ENCODE measurements around the gene PCBP2. TPM values are rescaled to one million over a fixed set of nuclear protein-coding genes. Genes with fewer than 3 reads are reported as not detected.

The PCBP2 gene
- total and polyA plus RNA-seq, 2 of the 4 experiments (the other 2 are of a cell fraction) = 190 to 586 TPM

DNA sequence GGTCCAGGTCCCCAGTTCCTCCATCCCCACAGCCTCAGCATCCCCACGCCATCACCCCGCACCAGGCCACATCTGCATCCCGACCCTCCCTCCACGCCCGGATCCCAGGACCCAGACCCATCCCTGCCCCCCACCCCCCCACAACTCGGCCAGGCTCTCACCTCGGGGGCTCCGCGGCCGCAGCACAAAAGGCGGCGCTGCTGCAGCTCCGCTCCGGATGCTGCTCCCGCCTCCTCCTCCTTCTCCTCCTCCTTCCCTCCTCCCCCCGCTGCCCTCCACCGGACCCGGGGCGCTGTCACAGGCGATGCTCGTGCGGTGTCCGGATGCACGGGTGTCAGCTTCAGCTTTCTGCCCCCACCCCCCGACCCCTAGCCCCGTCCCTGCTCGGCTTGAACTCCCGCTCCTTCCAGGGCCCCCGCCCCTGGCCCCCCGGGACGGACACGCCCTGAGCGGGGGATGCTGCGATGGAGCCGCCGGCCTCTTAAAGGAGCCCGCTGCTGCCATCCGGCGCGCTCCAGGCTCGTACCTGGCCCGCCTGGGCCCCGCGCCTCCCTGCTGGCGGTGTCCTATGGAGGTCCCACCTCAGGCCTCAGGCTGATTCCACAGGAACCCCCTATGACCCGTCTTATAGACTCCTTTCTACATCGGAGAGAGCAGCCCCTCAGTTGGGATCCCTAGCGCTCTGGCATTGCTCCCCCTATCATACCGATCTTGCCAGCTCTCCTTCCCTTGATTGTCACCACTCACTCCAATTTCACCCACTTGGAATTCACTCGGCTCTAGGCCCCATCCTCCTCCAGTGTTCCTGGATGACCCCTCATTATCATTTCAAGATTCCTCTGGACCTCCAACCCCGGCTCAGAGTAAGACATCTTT lies 47.6 kb downstream of the PCBP2 start, which contains the start of gene MAP3K12:
TSS of gene MAP3K12 (minus strand) at position 193 of the 876 bp plus-strand sequence. CDS start 12,067 bp downstream, outside the sequence.
- ATAC-seq (ENCODE audit: low read depth) = peak; percentile 24
- CTCF ChIA-PET = no interaction called here

More for the DNA sequence above, 47.6 kb downstream of the PCBP2 start, which contains the start of gene MAP3K12:
- BruUV-seq (replicated peaks) = no TSS peak
- H2BK5ac ChIP-seq (ENCODE audit: low read depth, low read length, poor library complexity, severe bottlenecking) = peak within 1 kb of the TSS; percentile 88
- H4K5ac ChIP-seq (ENCODE audit: low read depth, low read length) = peak within 1 kb of the TSS; percentile 95
- H3K56ac ChIP-seq (ENCODE audit: extremely low read depth, insufficient read depth, low read length) = peak within 1 kb of the TSS; percentile 83
- H3K14ac ChIP-seq (replicated peaks; ENCODE audit: low read depth, low read length) = peak within 1 kb of the TSS; percentile 92
- in situ Hi-C loops (cut with MboI; ENCODE audit: low sequenced_read_pairs) = loop anchor here (10.0 kb wide), 1 partner anchor 175 kb away; the partner anchor contains the start of gene AAAS
- peaks cover 8% of the 10 kb centered on the region; the same call in 1 of the 2 replicates for H3K36me3 ChIP-seq (ENCODE audit: control insufficient read depth, insufficient read depth, low read length)
- dilution Hi-C loops (cut with HindIII; ENCODE audit: low sequenced_read_pairs, unreplicated experiment) = no loop called here
- peak within 1 kb of the TSS; percentile 89 for H3K23ac ChIP-seq (ENCODE audit: low read depth, low read length)
- peak within 1 kb of the TSS; percentile 99 for H2AK9ac ChIP-seq (replicated peaks; ENCODE audit: low read depth, low read length, poor library complexity)
- peak within 1 kb of the TSS; percentile 79 for H2BK120ac ChIP-seq (ENCODE audit: low read depth, low read length)
- H4K8ac ChIP-seq (ENCODE audit: low read depth in 2 of 2, low read length in 2 of 2) = peak within 1 kb of the TSS; percentile 84 to 98
- TF ChIP-seq MAZ (IDR thresholded peaks at IDR 0.05; ENCODE audit: borderline replicate concordance, low read depth, low read length) = peak; percentile 87
- TF ChIP-seq MAFK (IDR thresholded peaks at IDR 0.05; ENCODE audit: low read depth, low read length) = no peak
- peak; percentile 19; the same call in 1 of the 2 replicates for TF ChIP-seq BHLHE40 (IDR thresholded peaks at IDR 0.05; ENCODE audit: low read depth, low read length)
- peak within 1 kb of the TSS; percentile 90 for H4K91ac ChIP-seq (ENCODE audit: insufficient read depth, low read depth, low read length)
- H3K4me2 ChIP-seq (ENCODE audit: low read depth, low read length) = peak within 1 kb of the TSS; percentile 93
- H3K9me3 ChIP-seq (ENCODE audit: control insufficient read depth, insufficient read depth, low read length) = no peaks in the 10 kb centered on the region
- 2% methylated on average over 18 of the region's 51 CpGs; no CpG with 5 or more reads in 1 of the 2 experiments for WGBS, 2 experiments (ENCODE audit: extremely low coverage in 2 of 2, insufficient read length in 1 of 2)
- peaks cover 37% of the 10 kb centered on the region for H3K9me1 ChIP-seq (ENCODE audit: insufficient read depth, low read length)
- H3K79me1 ChIP-seq (ENCODE audit: low read depth in 1 of 2, low read length in 2 of 2) = peaks cover 28 to 78% of the 10 kb centered on the region in 2 experiments; a peak in 3 of 4 replicates
- peak within 1 kb of the TSS; percentile 95 for H3K9ac ChIP-seq (ENCODE audit: low read depth, low read length)
- peak within 1 kb of the TSS; percentile 64 for H3K4me3 ChIP-seq (ENCODE audit: insufficient read depth, low read depth, low read length)
- H2AFZ ChIP-seq (replicated peaks; ENCODE audit: low read length, poor library complexity) = peak within 1 kb of the TSS; percentile 89
- H2BK20ac ChIP-seq (ENCODE audit: low read depth, low read length) = peak within 1 kb of the TSS; percentile 52; the same call in 1 of the 2 replicates
- H3K27me3 ChIP-seq (ENCODE audit: control insufficient read depth, insufficient read depth, low read length) = no peaks in the 10 kb centered on the region
- peak within 1 kb of the TSS; percentile 92 for H3K27ac ChIP-seq (ENCODE audit: insufficient read depth, low read length)
- peak; percentile 47 for DNase-seq
- H3K18ac ChIP-seq (ENCODE audit: low read depth, low read length) = peak within 1 kb of the TSS; percentile 93
- POLR2A ChIA-PET (ENCODE audit: unreplicated experiment) = interaction anchor here (0.6 to 0.9 kb wide), 3 partner anchors 16 to 58 kb away, joined by 3 to 6 read pairs (median 5); no protein-coding TSS in a partner anchor
- H3K4ac ChIP-seq (ENCODE audit: low read depth, low read length) = peak within 1 kb of the TSS; percentile 95
- peaks cover 3% of the 10 kb centered on the region for H4K20me1 ChIP-seq (ENCODE audit: insufficient read depth, low read length)
- H3K4me1 ChIP-seq (ENCODE audit: control insufficient read depth, insufficient read depth, low read length) = peaks cover 18% of the 10 kb centered on the region
- intact Hi-C loops (cut with micrococcal nuclease) = loop anchor here (2.0 to 5.0 kb wide), 2 partner anchors 47 to 179 kb away; partner anchors contain the start of genes AAAS and PCBP2
- peak within 1 kb of the TSS; percentile 70; the same call in 2 of the 3 replicates for H2BK15ac ChIP-seq (ENCODE audit: low read depth, low read length)
- H2AK5ac ChIP-seq (ENCODE audit: low read depth, low read length) = peak within 1 kb of the TSS; percentile 95

Measured in IMR-90 (cell line).